Type B pancreatic cell (in vitro differentiated cells): ENCODE measurements around the gene ABCG1. TPM values are rescaled to one million over a fixed set of nuclear protein-coding genes. Genes with fewer than 3 reads are reported as not detected.

Experiments
- DNase-seq: peaks from one replicate; pipeline ENCODE4 v3.0.0; 2021; ENCODE audit warnings: mixed read lengths; ENCODE audit not compliant: unreplicated experiment; ENCODE audit errors: extremely low spot score
- H3K27ac Mint-ChIP-seq: 2 replicates; pipeline ENCODE4 v1.8.0; 2021; ENCODE audit warnings: mild to moderate bottlenecking, mixed read lengths
- H3K27me3 Mint-ChIP-seq: 2 replicates; pipeline ENCODE4 v1.8.0; 2021; ENCODE audit warnings: mixed read lengths
- H3K36me3 Mint-ChIP-seq: 2 replicates; pipeline ENCODE4 v1.8.0; 2021; ENCODE audit warnings: mixed read lengths
- H3K4me1 Mint-ChIP-seq: one replicate; pipeline ENCODE4 v1.8.0; 2021; ENCODE audit warnings: mixed read lengths; ENCODE audit not compliant: unreplicated experiment
- H3K4me3 Mint-ChIP-seq: 2 replicates; pipeline ENCODE4 v1.8.0; 2021; ENCODE audit warnings: mild to moderate bottlenecking, mixed read lengths
- H3K9me3 Mint-ChIP-seq: 2 replicates; pipeline ENCODE4 v1.8.0; 2021; ENCODE audit warnings: mixed read lengths
- CTCF ChIP-seq: fragments of 200-600 bp; sonication (generic); conservative IDR thresholded peaks from 2 replicates; pipeline ENCODE4 v1.5.0; 2021; ENCODE audit warnings: antibody characterized with exemption, mild to moderate bottlenecking
- total RNA-seq: library from RNA; stranded (reverse); gene quantifications from 2 replicates; pipeline ENCODE4 v1.2.1, GENCODE V29; 2021; ENCODE audit warnings: low replicate concordance

Gene ABCG1
- total RNA-seq, 1 donor from 2014 or later, result 6.2 TPM

GRCh38 chr21:42232176-42232825 is 13.4 kb downstream of the ABCG1 start:
- Mint-ChIP-seq H3K27ac (peak overlapping the region; percentile 63), H3K9me3 (no peaks in the 10 kb centered on the region), H3K36me3 (no peaks in the 10 kb centered on the region), H3K4me3 (no peak overlapping the region), H3K4me1 (peaks cover 31% of the 10 kb centered on the region), H3K27me3 (peaks cover 9% of the 10 kb centered on the region)
- TF ChIP-seq CTCF, result no peak
- no peak for DNase-seq

- peaks cover 31% of the 10 kb centered on the region for H3K4me1 Mint-ChIP-seq
- peaks cover 12% of the 10 kb centered on the region for H3K27me3 Mint-ChIP-seq
- peak overlapping the region; percentile 63 for H3K27ac Mint-ChIP-seq
- no peak for DNase-seq
- no peaks in the 10 kb centered on the region for H3K36me3 Mint-ChIP-seq
- H3K9me3 Mint-ChIP-seq, result no peaks in the 10 kb centered on the region
- H3K4me3 Mint-ChIP-seq, result peak overlapping the region; percentile 74
- peak; percentile 38 for TF ChIP-seq CTCF
Observed at GRCh38 chr21:42233067-42233961, 14.4 kb downstream of the ABCG1 start.

- H3K36me3 Mint-ChIP-seq, result no peaks in the 10 kb centered on the region
- peaks cover 31% of the 10 kb centered on the region for H3K4me1 Mint-ChIP-seq
- no peaks in the 10 kb centered on the region for H3K9me3 Mint-ChIP-seq
- peak overlapping the region; percentile 57 for H3K4me3 Mint-ChIP-seq
- TF ChIP-seq CTCF, result no peak
- H3K27ac Mint-ChIP-seq, result peak overlapping the region; percentile 71
- peaks cover 14% of the 10 kb centered on the region for H3K27me3 Mint-ChIP-seq
- DNase-seq, result no peak
Observed at GRCh38 chr21:42234041-42234440, 15.1 kb downstream of the ABCG1 start.

- DNase-seq, result peak; percentile 81
- Mint-ChIP-seq H3K9me3 (no peaks in the 10 kb centered on the region), H3K36me3 (no peaks in the 10 kb centered on the region), H3K4me3 (peak overlapping the region; percentile 83), H3K4me1 (peaks cover 31% of the 10 kb centered on the region), H3K27ac (peak overlapping the region; percentile 85), H3K27me3 (peaks cover 14% of the 10 kb centered on the region)
- TF ChIP-seq CTCF, result no peak
Observed at GRCh38 chr21:42234464-42235241, 15.7 kb downstream of the ABCG1 start.

GRCh38 chr21:42235593-42235992 is 16.7 kb downstream of the ABCG1 start:
- H3K9me3 Mint-ChIP-seq, result no peaks in the 10 kb centered on the region
- peak overlapping the region; percentile 85 for H3K27ac Mint-ChIP-seq
- TF ChIP-seq CTCF, result no peak
- no peaks in the 10 kb centered on the region for H3K36me3 Mint-ChIP-seq
- no peak for DNase-seq
- peaks cover 9% of the 10 kb centered on the region for H3K27me3 Mint-ChIP-seq
- H3K4me1 Mint-ChIP-seq, result peaks cover 25% of the 10 kb centered on the region
- peak overlapping the region; percentile 83 for H3K4me3 Mint-ChIP-seq
